Measurements from ENCODE around the gene SHD. TPM values are rescaled to one million over a fixed set of nuclear protein-coding genes. Genes with fewer than 3 reads are reported as not detected.

SHD gene, protein sequence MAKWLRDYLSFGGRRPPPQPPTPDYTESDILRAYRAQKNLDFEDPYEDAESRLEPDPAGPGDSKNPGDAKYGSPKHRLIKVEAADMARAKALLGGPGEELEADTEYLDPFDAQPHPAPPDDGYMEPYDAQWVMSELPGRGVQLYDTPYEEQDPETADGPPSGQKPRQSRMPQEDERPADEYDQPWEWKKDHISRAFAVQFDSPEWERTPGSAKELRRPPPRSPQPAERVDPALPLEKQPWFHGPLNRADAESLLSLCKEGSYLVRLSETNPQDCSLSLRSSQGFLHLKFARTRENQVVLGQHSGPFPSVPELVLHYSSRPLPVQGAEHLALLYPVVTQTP
- 0.06 to 0.14 TPM in 2 of 5 replicates, not detected in the others for total RNA-seq (2022; extraction: Qiagen RNA extraction)

DNA sequence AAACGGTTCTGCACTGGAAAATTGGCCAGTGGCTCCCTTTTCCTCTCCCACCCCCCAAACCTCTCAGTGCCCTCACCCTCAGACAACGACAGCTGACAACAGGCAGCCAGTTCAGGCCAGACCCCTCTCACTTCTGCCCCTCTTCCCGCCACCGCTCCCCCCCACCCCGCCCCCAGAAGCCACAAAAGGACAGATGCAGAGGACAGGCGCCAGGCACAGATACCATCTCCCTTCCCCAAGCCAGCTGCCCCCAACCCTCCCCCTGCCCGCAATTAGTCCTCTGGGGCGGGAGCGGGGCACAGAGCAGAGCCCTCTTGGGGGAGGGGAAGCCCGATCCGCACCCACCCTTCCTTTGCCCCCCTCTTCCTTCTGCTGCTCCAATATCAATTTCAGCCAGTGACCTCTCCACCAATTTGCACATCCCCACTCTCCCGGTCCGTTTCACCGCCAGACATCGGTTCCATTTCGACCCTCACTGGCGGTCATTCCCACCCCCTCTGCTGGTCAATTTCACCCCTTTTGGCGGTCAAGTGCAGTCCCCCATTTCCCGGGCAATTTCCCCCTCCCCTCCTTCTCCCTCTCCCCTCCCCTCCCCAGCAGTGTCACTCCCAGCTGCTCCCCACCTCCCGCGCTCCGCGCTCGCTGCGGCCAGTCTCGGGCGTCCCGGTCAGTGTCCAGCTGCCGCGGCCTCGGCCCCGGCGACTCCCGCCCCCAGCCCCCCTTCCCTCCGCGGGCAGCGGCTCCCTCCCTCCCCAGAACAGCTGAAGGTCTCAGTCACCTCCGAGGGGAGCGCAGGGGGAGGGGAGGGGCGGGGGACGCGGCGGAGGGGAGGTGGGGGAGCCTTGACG is at the start of gene SHD:
SHD (plus strand) TSS at position 848 of the 848 bp plus-strand sequence. CDS start 798 bp downstream, outside the sequence.

DNA sequence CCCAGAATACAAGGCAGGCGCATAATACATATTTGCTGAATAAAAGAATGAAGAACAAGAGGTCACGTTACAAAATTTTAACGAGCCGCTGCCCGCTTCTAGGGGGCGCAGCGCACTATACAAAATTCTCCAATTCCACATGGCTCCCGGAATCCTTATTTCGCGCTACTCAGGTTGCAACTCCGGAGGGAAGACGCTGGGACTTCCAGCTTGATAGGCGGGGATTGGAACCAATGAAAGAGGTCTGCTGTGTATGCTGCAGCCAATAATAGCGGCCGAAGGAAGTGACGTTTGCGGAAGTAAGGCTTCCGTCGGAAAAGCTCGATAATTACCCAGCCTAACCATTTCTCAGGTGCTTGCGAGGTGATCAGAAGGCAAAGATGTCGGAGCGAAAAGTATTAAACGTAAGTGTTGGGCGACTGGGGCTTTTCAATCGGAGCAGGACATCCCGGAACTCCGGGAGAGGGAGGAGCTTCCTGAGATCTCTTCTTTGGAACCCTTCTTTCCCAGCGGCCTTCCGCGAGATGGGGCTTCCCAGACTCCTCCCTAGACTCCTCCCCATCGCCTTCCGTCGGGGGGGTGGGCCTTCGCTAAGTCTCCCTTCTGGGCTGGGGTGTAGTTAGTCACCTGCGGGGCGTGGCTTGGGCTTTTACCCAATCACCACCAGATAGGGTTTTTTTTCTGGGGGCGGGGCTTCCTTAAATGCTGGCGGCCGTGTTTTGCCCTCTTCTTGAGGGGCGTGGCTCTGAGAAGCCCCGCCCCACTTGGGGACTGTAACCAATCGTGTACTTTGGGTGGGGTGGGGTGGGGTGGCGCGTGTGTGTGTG is 32.1 kb upstream of the SHD start, which contains the start of gene YJU2:
YJU2 (plus strand) TSS at position 314 of the 827 bp plus-strand sequence; CDS start at position 381, 67 bp downstream.

DNA sequence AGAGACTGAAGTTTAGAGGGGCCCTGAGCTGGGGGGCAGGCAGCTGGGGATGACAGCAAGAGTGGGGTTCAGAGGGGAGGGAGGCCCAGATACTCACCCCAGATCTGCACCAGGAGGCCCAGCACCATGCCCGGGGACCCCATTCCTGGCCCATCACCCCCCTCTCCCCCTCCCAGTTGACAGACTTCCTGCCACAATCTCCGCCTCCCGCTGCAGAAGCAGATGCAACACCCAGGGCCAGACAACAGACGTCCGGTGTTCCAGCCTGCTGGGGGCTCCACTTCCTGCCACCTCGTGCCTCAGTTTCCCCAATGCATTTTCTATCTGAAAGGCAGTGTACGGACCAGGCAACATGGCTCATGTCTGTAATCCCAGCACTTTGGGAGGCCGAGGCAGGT is 23.2 kb downstream of the SHD start, which contains the start of gene TMIGD2:
TMIGD2 (minus strand) TSS at position 147 of the 398 bp plus-strand sequence; CDS start at position 143, 4 bp downstream.

DNA sequence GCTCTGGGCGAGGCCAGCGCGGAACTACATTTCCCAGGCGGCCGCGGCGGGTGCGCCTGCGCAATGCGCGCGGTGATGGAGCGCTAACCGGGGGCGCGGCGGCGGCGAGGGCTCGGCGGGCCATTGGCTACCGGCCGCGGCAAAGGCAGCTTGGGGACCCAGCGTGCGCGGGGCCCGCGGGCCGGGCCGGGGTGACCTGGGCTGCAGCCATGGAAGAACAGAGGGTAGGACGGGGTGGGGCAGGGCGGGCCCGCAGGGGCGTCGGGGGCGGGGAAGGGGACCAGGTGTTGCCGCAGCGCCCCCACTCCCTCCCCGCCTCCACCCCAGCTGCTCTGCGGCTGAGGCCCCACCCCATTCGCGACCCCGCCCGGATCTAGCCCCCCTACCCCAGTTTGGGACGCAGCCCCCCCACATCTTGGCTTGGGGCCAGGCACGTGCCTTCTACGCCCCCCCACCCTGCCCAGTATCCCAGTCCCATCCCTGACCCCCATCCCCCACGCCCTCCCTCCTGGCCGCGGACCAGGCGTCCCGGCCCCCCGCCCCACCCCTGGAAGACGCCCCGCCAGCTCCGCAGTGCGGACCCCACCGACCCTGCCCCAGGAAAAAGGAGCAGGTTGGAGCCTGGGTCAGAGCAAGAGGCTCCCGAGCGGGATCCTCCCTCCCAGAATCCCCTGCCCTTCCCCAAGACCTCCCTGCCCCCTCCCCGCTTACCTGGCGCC is 25.6 kb downstream of the SHD start, which contains the start of gene FSD1:
FSD1 (plus strand) TSS at position 61 of the 719 bp plus-strand sequence; CDS start at position 210, 149 bp downstream.

DNA sequence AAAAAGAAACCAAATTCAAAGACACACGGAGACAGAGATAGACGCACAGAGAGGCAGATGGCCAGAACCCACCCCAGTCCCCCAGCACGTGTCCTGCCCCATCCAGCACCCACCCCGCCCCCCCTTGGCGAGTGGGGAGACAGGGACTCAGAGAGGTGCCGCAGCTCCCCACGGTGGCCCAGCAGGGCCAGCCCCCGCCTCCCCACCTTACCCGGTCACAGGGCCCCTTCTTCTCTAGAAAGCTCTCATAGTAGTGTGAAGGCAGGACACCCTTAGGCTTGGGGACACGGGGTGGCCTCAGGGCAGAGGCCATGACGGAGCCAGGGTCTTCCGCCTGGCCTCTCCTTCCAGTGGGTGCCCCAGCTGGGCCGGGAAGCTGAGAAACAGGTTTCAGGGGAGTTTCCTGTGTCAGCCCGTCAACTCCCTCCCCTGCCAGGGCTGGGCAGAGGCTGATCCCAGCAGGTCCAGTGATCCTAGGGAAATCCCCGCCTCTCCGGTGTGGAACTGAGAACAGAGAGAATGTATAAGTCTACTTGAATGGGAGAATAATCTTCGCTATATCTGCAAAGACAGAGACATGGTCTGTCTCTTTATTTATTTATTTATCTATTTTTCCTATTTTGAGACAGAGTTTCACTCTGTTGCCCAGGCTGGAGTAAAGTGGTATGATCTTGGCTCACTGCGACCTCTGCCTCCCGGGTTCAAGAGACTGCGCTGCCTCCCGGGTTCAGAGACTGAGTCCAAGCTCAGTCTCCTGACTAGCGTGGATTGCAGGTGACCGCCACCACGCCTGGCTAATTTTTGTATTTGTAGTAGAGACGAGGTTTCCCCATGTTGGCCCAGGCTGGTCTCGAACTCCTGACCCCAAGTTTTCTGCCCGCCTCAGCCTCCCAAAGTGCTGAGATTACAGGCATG is 59.6 kb downstream of the SHD start, which contains the start of gene STAP2:
STAP2 (minus strand) TSS at position 387 of the 915 bp plus-strand sequence; CDS start at position 313, 74 bp downstream.

Other genes starting within 250 kb of the SHD start
- gene ZBTB7A, start 212.4 kb upstream of the SHD start, total RNA-seq (2022; extraction: Qiagen RNA extraction), result 13.8 to 27.4 TPM (median 23.8 TPM) in 5 replicates
- 126 to 204 TPM (median 182 TPM) in 5 replicates for gene MAP2K2, start 155.1 kb upstream of the SHD start, total RNA-seq (2022; extraction: Qiagen RNA extraction)
- 0.06 to 0.21 TPM (median 0.10 TPM) in 5 replicates for gene CREB3L3, start 125.6 kb upstream of the SHD start, total RNA-seq (2022; extraction: Qiagen RNA extraction)
- 23.7 to 37.0 TPM (median 31.4 TPM) in 5 replicates for gene SIRT6, start 96.7 kb upstream of the SHD start, total RNA-seq (2022; extraction: Qiagen RNA extraction)
- gene ANKRD24, start 96.6 kb upstream of the SHD start, total RNA-seq (2022; extraction: Qiagen RNA extraction), result 0.21 to 0.34 TPM (median 0.27 TPM) in 5 replicates
- 2.8 to 5.0 TPM (median 3.4 TPM) in 5 replicates for gene EBI3, start 49.7 kb upstream of the SHD start, total RNA-seq (2022; extraction: Qiagen RNA extraction)
- gene YJU2, start 32.2 kb upstream of the SHD start, total RNA-seq (2022; extraction: Qiagen RNA extraction), result 19.3 to 24.9 TPM (median 20.3 TPM) in 5 replicates
- gene TMIGD2, start 23.1 kb downstream of the SHD start, total RNA-seq (2022; extraction: Qiagen RNA extraction), result not detected in 5 replicates
- 6.7 to 8.0 TPM (median 7.6 TPM) in 5 replicates for gene FSD1, start 25.3 kb downstream of the SHD start, total RNA-seq (2022; extraction: Qiagen RNA extraction)
- gene STAP2, start 59.6 kb downstream of the SHD start, total RNA-seq (2022; extraction: Qiagen RNA extraction), result not detected in 5 replicates
- 7.1 to 11.2 TPM (median 10.2 TPM) in 5 replicates for gene MPND, start 64.3 kb downstream of the SHD start, total RNA-seq (2022; extraction: Qiagen RNA extraction)
- 45.3 to 65.3 TPM (median 62.0 TPM) in 5 replicates for gene SH3GL1, start 121.3 kb downstream of the SHD start, total RNA-seq (2022; extraction: Qiagen RNA extraction)
- gene CHAF1A, start 123.4 kb downstream of the SHD start, total RNA-seq (2022; extraction: Qiagen RNA extraction), result 18.1 to 25.2 TPM (median 23.6 TPM) in 5 replicates
- 37.8 to 57.7 TPM (median 54.4 TPM) in 5 replicates for gene UBXN6, start 178.5 kb downstream of the SHD start, total RNA-seq (2022; extraction: Qiagen RNA extraction)
- 21.0 to 31.6 TPM (median 29.2 TPM) in 5 replicates for gene HDGFL2, start 193.0 kb downstream of the SHD start, total RNA-seq (2022; extraction: Qiagen RNA extraction)
- 0.05 to 0.20 TPM (median 0.12 TPM) in 5 replicates for gene PLIN4, start 239.2 kb downstream of the SHD start, total RNA-seq (2022; extraction: Qiagen RNA extraction)

Data from A549 treated with dexamethasone at 1 μM for 4 hours (cell line).